Fibroblast of skin of abdomen (primary cell): ENCODE data around the gene PANK3. TPM values are rescaled to one million over a fixed set of nuclear protein-coding genes. Genes with fewer than 3 reads are reported as not detected.
"Not testable (repeated sequence)": the region's sequence is repeated elsewhere in the genome, so short reads cannot be mapped to it uniquely, and the experiment has no call there.

Experiments
- DNase-seq: peaks from one replicate; pipeline ENCODE4 v3.0.0-alpha.2; 2013
- polyA plus RNA-seq, 2 experiments: library from polyadenylated mRNA; unstranded; fragments of 120-200 nt; gene quantifications; one replicate each; pipeline ENCODE4 v1.2.1, GENCODE V29; 2013; ENCODE audit not compliant: insufficient read length in 2 of 2

The PANK3 gene
- polyA plus RNA-seq (2013, experiment 1 of 2; ENCODE audit: insufficient read length): 23.3 TPM
- 26.2 TPM for polyA plus RNA-seq (2013, experiment 2 of 2; ENCODE audit: insufficient read length)

DNA sequence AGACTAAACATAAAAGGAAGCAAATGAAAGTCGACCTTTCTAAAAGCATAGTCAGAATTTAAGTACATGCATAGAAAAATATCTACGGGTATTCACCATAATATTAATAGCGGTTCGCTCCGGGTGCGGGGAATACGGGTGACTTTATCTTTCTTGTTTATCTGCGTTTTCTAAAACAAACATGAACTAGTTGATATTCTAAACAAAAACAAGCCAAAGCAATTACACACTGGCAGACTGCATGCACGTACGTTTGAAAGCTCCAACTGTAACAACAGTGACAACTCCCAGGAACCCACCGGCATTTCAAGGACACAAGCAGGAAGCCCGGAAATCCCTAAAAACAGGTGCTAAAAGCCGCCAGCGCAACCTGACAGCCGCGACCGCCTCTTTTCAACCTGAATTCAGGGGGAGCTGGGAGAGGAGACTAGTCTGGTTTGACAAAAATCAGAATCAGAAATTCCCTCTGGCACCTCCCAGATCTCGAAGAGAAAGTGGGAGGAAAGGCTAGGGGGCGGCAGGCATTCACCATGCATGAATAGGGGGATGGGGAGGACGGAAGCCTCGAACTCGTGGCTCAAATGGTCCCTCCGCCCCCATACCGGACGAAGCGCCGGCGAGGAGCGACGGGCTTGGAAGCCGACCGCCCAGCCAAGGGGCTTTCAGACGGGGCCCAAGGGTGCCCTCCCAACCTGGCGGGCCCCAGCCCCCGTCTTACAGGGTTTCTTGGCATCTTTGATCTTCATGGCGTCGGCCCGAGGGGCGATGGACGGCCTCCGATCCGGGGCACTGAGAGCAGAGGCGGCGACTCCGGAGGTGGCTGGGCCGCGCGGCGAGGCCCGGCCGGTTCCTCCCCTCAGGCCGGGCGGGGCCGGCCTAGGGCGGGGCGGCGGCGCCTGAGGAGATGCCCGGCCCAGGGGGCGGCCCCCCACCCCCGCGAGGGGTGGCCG, at the start of gene PANK3:
TSS of gene PANK3 (minus strand) at position 831 of the 950 bp plus-strand sequence. CDS start at position 746, 85 bp downstream.
- no peak for DNase-seq

DNA sequence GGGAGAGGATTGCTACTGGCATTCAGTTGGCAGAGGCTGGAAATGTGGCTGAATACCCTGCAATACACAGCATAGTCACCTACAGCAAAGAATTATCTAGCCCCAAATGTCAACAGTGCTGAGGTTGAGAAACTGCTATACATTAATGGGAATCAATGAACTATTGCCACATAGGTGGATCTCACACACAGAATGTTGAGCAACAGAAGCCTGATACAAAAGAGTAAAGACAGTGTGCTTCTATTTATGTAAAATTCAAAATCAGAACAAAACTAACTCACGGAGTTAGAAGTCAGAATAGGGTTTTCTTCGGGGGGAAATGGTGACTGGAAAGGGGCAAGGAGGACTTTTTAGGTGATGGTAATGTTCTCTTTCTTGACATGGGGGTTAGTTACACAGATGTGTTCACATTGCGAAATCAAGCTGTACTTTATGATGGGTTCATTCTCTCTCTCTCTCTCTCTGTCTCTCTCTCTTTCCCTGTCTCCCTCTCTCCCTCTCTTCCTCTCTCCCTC, 45.7 kb upstream of the PANK3 start:
- DNase-seq: peak; percentile 9

DNA sequence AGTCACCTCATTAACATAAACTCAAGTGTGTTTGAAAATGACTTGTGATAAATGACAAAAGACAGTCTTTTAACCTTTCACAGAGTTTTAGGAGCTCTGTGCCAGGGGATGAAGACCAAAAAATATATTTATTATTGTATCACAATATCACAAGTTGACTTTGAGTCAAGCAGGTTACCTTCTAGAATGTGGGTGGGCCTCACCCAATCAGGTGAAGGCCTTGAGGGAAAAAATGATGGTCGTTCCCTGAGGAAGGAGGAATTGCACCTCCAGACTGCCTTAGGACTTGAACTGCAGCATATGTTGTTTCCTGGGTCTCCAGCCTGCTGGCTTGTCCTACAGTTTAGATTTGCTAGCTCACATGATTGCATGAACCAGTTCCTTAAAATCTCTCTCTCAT, 41.6 kb upstream of the PANK3 start:
- no peak for DNase-seq

DNA sequence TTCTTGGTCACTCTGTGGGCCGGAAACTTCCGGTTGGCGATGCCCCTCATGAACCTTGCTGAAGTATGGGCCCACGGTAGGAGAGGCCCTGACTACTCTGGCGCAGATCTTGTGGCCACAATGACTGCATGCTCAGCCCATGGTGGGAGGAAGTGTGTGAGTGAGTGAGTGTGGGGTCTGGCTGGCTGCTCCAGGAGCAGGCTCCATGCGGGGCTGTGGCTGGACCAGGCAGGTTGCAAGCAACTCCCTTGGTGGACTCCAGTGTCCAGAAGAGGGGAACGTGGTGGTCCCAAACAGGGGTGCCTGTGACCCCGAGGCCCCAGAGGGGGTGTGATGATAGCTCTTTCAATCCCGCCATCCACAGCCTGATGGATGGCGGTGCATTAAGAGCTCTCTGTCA, 35.5 kb upstream of the PANK3 start:
- DNase-seq: no peak

DNA sequence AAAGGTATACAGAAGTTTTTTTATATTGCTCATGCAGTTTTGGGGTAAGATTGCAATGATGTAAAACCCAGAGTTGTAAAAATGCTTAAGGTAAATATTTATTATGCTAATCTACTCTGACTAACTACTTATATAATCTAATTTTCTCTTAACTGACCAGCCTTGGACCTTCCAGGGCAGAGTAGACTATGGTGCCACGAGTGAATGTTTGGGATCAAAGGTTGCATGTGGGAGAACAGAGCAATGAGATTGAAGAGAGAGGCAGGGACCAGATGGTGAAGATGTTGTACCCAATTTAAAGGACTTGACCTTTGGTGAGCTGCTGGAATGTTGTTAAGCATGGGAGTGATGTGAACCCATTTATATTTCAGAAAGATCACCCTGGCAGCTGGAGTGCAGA, 34.8 kb upstream of the PANK3 start:
- DNase-seq: no peak

DNA sequence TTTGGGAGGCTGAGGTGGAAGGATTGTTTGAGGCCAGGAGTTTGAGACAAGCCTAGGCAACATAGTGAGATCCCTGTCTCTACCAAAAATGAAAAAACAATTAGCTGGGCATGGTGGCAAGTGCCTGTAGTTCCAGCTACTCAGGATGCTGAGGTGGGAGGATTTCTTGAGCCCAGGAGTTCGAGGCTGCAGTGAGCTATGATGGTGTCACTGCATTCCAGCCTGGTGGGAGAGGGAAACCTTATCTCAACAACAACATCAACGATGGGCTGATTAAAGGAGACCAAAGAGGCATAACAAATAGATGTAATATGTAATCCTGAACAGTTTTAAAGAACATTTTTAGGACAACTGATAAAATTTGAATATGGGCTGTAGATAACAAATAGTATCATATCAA, 34.2 kb upstream of the PANK3 start:
- DNase-seq: no peak

DNA sequence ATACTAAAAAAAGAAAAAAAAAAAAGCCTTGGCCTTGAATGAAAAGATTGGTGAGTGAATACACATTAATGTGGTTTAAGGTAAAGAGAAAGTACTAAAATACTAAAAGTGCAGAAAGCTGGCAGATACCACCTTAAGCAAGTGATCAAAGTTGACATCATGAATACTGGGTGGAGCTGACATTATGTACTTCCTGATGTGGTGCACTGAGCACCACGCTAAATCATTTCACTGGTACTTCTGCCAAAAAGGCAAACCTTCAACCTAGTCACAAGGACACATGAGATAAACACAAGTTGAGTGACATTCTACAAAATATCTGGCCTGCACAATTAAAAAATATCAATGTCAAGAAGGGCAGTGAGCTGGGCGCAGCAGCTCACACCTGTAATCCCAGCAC, 33.8 kb upstream of the PANK3 start:
- DNase-seq: no peak

DNA sequence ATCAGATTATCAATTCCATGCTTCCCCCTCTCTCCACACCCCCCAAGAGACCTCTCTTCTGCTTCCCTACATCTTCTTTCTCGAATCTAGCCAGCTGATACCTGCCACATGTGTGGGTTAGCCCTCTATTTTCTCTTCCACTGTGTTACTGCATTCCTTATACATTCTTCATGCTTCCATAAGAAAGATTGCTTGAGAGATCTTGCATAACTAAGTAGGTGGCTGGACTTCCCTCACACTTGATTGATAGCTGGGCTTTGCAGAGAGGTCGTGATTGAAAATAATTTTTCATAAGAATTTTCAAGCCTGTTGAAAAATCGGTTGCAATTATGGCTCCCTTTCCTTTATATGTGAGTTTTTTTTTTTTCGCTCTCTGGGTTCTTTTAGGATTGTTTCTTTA, 33.0 kb upstream of the PANK3 start:
- DNase-seq: peak; percentile 55

DNA sequence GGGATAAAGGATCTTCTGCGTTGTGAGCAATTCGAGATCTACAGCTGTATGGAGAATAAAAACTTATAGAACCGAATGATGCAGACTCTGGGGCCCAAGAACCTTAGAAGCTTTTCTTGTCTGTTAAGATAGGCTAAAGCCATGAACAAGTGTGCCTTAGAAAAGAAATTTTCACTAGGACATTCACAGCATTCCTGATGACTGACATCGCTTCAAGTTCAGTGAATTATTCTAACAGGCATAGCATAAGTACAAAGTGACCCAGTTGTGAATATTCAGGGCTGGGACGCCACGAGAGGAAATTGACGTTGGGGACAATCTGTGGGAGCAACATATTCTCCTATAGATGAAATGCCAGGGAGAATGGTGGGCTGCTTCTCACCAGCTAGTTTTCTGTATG, 32.0 kb upstream of the PANK3 start:
- DNase-seq: peak; percentile 13

DNA sequence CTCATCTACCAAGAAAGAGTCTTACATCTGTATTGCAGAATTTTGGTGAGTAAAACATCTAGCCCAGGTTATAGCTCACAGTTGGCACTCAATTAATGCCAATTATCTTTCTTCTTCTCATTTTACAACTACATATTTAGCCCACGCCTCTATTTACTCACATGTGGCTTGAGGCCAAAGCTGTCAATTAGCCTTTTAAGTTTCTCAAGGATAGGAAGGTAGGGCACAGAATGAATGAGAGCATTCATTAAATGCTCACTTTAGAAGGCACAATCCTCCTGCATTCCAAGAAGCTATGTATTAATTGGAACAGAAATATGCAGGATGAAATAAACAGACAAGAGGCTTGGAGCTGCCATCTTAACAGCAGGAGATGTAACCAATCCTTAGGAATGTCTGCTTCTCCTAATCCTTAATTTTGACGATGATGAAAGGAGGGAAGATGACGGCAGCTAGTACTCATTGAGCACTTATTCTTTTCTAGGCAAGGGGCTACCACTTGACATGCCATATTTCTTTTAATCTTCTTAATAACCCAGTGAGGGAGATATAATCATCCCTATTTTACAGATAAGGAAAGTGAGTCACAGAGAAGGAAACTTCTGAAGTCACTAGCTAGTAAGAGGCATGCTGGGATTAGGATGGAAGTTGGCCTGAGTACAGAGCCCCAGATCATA, 30.8 kb upstream of the PANK3 start:
- DNase-seq: no peak

DNA sequence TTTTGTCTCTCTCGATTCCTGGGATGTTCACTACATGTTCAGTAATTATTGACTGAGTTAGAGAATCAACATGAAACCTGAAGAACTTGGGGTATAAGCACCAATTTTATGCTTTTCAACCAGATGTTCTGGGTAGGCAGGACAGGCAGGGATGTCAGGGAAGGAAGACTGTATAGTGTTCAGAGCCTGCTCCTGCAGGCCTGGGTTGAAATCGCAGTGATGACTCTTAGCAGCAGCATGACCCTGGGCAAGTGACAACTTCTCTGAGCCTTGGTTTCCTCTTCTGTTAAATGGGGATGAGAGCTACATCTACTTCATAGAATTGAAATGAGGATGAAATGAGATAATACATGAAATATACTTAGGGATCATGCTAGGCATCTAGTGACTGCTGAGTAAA, 29.7 kb upstream of the PANK3 start:
- DNase-seq: no peak

DNA sequence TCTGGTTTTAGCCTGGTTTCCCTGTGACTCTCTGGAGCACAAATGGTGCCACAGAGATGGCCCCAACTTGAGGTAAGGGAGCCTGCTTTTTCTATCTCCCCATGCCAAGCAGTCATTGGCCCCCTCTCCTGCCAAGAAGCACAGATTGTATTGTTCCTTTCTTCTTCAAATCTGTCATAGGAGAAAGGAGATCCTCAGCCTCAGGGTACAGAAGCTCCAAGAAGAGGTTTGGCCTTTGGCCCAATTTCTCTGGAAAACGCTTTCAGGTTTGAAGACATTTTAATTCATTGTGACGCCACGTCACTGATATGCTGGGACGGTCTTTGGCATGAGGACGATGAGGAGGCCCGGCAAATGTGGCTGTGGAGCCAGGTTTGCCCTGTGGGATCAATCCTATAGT, 29.2 kb upstream of the PANK3 start:
- no peak for DNase-seq

DNA sequence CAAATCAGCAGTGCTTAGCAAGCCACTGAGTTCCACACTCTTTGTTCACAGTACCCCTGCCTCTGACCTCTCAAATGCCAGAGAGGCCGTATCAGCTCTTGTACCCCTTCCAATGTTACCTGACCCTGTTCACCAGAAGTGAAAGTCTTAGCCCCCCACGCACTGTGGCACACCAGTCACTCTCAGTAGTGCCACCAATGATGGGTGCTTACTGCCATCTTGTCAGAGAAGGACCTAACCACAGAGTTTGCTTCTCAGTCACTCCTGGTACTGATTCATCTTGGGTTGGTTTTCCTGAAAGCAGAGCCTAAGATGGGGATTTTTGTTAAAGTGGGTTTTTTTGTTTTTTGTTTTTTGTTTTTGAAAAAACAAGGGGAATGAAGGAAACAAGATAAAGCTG, 28.8 kb upstream of the PANK3 start:
- no peak for DNase-seq

DNA sequence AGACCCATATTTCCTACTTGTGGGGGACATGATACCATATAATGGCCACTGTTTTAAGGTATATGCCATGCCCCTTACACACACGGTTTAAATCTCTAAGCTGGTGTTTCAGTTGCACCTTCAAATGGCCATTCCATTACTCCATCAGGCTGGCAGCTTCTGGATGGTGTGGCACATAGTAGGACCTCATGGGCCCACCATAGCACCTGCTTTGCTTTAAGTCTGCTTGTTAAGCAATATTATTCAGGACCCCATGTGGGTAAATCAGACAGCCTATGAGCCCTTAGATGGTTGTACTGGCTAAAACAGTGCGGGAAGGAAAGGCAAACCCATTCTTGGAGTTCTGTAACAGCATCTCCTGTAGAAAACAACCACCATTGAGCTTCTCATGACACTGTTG, 27.4 kb upstream of the PANK3 start:
- DNase-seq: no peak

DNA sequence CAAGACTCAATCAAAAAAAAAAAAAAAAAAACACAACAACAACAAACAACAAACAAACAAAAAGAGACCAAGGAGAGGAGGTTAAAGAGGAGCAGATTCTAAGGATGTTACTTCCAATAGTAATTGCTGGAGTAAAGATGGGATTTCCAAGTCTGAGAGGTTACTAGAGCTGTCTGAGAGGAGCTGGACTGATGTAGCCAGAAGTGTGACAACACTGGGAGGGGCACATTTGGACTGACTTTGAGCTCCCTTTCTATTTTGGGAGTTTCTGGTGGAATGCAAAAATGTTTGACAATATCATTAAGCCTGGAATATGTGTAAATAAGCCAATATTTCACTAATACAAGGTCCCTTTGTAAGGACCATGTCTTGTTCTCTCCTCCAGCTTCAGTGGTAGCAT, 25.3 kb upstream of the PANK3 start:
- no peak for DNase-seq

DNA sequence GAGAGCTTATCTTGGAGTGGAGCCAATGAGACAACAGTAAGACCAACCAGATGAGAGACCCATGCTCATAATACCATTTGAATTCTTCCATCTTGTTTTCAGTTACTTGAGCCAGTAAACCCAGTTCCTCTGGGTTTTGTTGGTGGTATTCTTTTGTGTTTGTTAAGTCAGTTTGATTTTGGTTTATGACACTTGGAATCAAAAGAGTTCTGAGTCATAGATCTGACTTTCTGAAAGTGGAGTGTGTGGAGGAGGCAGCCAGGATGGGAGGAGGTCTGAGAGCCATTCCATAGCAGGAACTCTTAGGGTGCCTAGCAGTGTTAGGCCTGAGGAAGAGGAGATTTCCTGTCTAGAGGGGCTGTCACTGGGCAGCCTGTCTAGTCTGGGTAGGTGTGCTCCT, 24.6 kb upstream of the PANK3 start:
- DNase-seq: peak; percentile 33

DNA sequence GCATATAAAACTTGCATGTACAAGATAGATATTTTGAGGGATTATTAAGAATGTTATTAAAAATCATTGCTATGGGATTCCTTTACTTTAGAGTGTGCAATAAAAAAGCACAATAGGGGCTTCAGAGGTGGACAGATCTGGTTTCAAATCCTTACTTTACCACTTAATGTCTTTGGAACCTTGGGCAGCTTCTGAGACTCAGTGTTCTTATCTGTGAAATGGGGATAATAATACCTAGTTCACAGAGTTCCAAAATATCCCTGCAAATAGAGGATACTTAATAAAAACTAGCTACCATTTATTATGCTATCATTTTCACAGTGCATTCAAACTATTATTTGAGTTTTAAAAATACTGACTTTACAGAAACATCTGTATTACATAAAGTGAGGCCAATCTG, 23.3 kb upstream of the PANK3 start:
- DNase-seq: no peak

DNA sequence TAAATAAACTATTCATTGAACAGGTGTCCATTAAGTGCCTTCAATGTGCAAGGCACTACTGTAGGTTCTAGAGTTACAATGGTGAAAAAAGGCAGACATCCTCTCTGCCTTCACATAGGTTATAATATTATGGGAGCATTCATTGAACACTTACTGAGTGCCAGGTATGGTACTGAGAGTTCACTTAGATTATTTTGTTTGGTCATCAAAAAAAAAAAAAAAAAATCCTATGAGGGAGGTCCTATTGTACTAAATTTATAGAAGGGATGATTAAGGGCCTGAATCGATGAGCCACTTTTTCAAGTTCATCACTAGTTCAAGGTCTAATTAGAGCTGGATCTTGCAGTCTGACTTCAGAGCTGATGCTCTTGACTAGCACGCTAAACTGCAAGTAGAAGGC, 22.8 kb upstream of the PANK3 start:
- no peak for DNase-seq

DNA sequence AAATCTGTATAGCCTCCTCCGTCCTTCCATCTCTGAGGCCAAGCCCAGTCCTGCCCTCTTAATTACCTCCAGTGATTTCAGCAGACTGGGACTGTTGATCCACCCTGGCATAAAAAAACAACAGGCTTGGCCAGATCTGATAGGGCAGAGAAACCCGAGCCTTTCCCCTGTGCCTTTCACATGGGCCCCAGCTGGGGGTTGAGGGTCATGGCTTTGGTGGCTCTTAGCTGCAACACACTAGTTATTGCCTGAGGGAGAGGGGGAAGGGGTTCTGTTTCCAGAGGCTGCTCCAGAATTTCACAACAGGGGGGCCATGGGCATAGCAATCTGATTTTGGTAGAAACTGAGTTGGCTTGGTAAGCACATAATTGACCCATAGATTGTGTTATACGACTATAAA, 21.2 kb upstream of the PANK3 start:
- DNase-seq: no peak

DNA sequence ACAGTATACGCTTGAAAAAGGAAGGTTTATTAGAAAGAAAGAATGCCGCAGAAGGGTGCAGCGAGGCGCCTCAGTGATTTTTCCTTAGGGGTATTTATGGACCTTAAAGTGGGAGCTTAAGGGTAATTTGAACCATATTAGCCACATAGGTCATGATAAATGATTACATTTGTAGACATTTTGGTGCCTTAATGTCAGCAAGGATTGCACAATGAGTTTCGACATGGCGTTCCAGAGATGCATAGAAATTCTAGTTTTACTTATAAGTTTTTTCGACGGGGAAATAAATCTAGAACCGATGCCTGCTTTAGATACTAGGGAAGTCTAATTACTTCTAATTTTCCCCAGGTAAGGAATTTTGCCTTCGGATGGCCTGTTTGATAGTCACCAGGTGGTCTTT, 20.7 kb upstream of the PANK3 start:
- DNase-seq: no peak

DNA sequence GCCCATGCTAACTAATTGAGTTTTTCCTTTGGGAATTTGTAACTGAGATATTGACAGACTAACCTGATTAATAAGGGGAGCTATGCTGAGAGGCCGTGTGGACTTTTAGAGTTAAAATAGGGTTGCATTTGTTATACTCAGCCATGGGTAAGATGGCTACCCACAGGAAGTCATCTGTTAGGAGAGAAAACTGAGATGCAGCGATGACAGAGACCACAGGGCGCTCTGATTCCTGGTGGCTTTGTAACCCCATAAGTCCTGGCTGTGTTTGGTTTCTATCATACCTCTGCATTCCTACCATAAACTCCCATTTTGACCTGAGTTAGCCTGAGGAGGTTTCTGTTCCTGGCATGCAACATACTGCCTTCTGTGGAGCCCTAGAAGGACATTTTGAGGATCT, 19.5 kb upstream of the PANK3 start:
- DNase-seq: no peak

DNA sequence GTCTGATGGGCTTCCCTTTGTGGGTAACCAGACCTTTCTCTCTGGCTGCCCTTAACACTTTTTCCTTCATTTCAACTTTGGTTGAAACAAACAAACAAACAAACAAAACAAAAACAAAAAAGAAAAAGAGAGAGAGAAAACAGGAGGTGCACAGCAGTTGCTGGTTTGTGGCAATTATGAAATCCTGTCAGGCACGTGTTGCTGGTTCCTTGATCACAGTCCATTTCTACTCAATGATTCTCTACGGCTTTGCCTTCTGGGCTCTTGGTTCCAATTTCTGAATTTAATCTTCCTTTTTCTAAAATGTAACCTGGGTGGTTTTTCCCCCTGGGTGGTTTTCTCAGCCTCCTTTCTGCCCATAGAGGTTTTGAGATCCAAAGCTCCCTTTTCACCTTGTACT, 17.8 kb upstream of the PANK3 start:
- no peak for DNase-seq

DNA sequence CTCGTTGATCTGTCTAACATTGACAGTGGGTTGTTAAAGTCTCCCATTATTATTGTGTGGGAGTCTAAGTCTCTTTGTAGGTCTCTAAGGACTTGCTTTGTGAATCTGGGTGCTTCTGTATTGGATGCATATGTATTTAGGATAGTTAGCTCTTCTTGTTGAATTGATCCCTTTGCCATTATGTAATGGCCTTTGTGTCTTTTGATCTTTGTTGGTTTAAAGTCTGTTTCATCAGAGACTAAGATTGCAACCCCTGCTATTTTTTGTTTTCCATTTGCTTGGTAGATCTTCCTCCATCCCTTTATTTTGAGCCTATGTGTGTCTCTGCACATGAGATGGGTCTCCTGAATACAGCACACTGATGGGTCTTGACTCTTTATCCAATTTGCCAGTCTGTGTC, 17.0 kb upstream of the PANK3 start:
- not testable (repeated sequence) for DNase-seq

DNA sequence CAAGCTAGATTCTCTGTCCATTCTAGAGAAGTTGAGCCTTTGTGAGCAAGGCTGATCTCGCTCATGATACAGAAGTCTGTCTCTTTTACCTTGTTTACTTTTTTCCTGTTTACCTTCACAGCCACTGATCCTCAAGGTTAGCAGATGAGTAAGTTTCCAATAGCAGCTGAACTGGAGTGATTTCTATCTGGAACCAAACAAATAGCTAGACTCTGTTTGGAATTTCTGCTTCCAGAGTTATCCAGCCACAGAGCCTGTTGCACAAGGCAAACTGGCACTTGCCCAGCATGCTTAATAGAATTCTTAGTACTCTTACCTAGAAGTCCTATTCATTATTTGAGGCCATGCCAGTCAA, 12.8 kb upstream of the PANK3 start:
- peak; percentile 52 for DNase-seq
